Subcutaneous abdominal adipose tissue (tissue), 5 donors: ENCODE measurements around the gene RBMS1.

Experiments used
- H3K27ac ChIP-seq: one replicate; pipeline ENCODE4 v1.7.0; 2013; ENCODE audit warnings: low read depth, mild to moderate bottlenecking, inconsistent platforms, low read length, moderate library complexity
- H3K27me3 ChIP-seq, 5 donors: one replicate each; pipeline ENCODE4 v1.7.0; 2013; ENCODE audit warnings: low read length in 5 of 5, inconsistent platforms in 1 of 5; ENCODE audit not compliant: control insufficient read depth in 5 of 5, insufficient read depth in 4 of 5
- H3K36me3 ChIP-seq, 5 donors: one replicate each; pipeline ENCODE4 v1.7.0; 2013; ENCODE audit warnings: low read length in 5 of 5; ENCODE audit not compliant: control insufficient read depth in 5 of 5, insufficient read depth in 5 of 5
- H3K4me1 ChIP-seq, 5 donors: one replicate each; pipeline ENCODE4 v1.7.0; 2013; ENCODE audit warnings: low read length in 5 of 5, mild to moderate bottlenecking in 3 of 5, moderate library complexity in 1 of 5; ENCODE audit not compliant: control insufficient read depth in 5 of 5, insufficient read depth in 5 of 5
- H3K4me3 ChIP-seq, 5 donors: one replicate each; pipeline ENCODE4 v1.7.0; 2013; ENCODE audit warnings: low read length in 5 of 5, low read depth in 1 of 5
- H3K9ac ChIP-seq, 5 donors: one replicate each; pipeline ENCODE4 v1.7.0; 2013; ENCODE audit warnings: low read length in 5 of 5, mild to moderate bottlenecking in 4 of 5, moderate library complexity in 3 of 5
- H3K9me3 ChIP-seq, 5 donors: one replicate each; pipeline ENCODE4 v1.7.0; 2013; ENCODE audit warnings: low read length in 5 of 5; ENCODE audit not compliant: control insufficient read depth in 5 of 5
- donor health status: healthy.
- donor health status: healthy.
- donor health status: healthy.
- donor health status: healthy.
- donor health status: healthy.

RBMS1 gene

DNA sequence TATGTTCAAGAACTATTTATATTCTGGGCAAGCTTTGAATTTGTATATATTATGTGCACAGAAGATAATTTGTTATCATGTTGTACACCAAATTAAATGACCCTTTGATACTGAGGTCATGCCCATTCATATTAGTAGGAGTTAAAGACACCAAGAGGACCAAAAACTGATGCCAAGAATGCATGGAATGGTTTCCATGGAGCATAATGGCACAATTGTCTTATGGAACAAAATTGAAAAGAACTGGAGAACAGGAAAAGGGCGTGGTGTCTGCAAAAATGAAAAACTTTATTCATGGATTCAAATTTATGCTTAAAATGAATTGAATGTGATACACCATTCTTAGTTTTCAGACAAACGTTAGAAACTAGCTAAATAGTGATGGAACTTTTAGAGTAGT is 24.1 kb upstream of the RBMS1 start:
- Histone ChIP-seq H3K9me3 (no peaks in the 10 kb centered on the region), H3K27ac (no peak overlapping the region), H3K27me3 (no peaks in the 10 kb centered on the region), H3K4me3 (no peak overlapping the region), H3K36me3 (no peaks in the 10 kb centered on the region), H3K9ac (no peak overlapping the region), H3K4me1 (peaks cover 0 to 6% (median 0%) of the 10 kb centered on the region in 5 donors)

- H3K27ac ChIP-seq: no peak overlapping the region
- no peak overlapping the region for H3K4me3 ChIP-seq
- H3K27me3 ChIP-seq: no peaks in the 10 kb centered on the region
- H3K4me1 ChIP-seq: peaks cover 0 to 6% (median 0%) of the 10 kb centered on the region in 5 donors
- H3K9ac ChIP-seq: no peak overlapping the region
- H3K9me3 ChIP-seq: no peaks in the 10 kb centered on the region
- H3K36me3 ChIP-seq: no peaks in the 10 kb centered on the region
Observed at GRCh38 chr2:160516547-160517365, 23.1 kb upstream of the RBMS1 start.

DNA sequence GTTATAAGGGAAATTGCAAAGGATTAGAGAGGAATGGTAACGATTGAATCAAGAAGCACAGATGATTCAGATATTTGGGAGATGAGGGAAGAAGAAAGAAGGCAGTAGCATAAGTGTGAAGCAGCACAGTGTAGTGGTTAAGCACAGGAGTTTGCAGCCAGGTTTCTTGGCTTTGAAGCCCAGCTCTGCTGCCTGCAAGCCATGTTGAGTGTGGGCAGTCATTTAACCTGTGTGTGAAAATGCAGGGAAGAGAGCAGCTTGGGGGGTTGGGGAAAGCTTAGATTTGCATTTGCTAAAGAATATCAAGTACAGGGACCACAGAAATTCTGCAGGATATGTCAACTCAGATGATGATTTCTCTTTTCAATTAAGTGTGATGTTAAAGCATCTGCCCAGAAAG is 21.5 kb upstream of the RBMS1 start:
- H3K9me3 ChIP-seq: no peaks in the 10 kb centered on the region
- H3K4me1 ChIP-seq: peaks cover 0 to 9% (median 7%) of the 10 kb centered on the region in 5 donors
- no peak overlapping the region for H3K27ac ChIP-seq
- no peak overlapping the region for H3K9ac ChIP-seq
- H3K27me3 ChIP-seq: no peaks in the 10 kb centered on the region
- no peaks in the 10 kb centered on the region for H3K36me3 ChIP-seq
- no peak overlapping the region for H3K4me3 ChIP-seq

- no peak overlapping the region for H3K4me3 ChIP-seq
- no peak overlapping the region for H3K9ac ChIP-seq
- peaks cover 0 to 9% (median 7%) of the 10 kb centered on the region in 5 donors for H3K4me1 ChIP-seq
- no peaks in the 10 kb centered on the region for H3K9me3 ChIP-seq
- H3K36me3 ChIP-seq: no peaks in the 10 kb centered on the region
- H3K27ac ChIP-seq: no peak overlapping the region
- no peaks in the 10 kb centered on the region for H3K27me3 ChIP-seq
Observed at GRCh38 chr2:160513120-160513519, 19.5 kb upstream of the RBMS1 start.

DNA sequence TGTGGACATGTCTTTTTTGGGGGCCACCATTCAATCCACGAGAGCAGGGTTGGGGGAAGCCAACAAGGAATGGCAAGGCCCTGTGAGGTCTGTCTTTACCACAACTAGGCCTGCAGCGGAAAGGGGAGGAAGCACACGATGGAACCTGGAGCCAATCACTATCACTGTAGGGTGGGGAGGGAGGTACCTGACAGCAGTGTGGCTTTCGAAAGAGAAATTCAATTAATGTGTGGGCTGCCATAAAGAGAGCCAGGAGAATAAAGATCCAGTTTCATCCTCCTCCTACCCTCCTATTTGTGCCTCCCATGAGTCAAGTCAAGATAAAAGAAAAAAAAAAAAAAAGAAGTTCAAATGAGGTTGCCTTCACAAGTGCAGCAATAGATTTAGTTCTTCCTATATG is 18.9 kb upstream of the RBMS1 start:
- Histone ChIP-seq H3K4me3 (no peak overlapping the region), H3K4me1 (peaks cover 0 to 9% (median 7%) of the 10 kb centered on the region in 5 donors), H3K27ac (no peak overlapping the region)

GRCh38 chr2:160510617-160511016 is 17.0 kb upstream of the RBMS1 start:
- Histone ChIP-seq H3K4me3 (no peak overlapping the region), H3K4me1 (peaks cover 0 to 9% (median 7%) of the 10 kb centered on the region in 5 donors), H3K36me3 (no peaks in the 10 kb centered on the region), H3K27me3 (no peaks in the 10 kb centered on the region), H3K27ac (no peak overlapping the region), H3K9ac (no peak overlapping the region), H3K9me3 (no peaks in the 10 kb centered on the region)

More for the DNA sequence above, 18.9 kb upstream of the RBMS1 start:
- Histone ChIP-seq H3K9ac (no peak overlapping the region), H3K36me3 (no peaks in the 10 kb centered on the region), H3K27me3 (no peaks in the 10 kb centered on the region), H3K9me3 (no peaks in the 10 kb centered on the region)

DNA sequence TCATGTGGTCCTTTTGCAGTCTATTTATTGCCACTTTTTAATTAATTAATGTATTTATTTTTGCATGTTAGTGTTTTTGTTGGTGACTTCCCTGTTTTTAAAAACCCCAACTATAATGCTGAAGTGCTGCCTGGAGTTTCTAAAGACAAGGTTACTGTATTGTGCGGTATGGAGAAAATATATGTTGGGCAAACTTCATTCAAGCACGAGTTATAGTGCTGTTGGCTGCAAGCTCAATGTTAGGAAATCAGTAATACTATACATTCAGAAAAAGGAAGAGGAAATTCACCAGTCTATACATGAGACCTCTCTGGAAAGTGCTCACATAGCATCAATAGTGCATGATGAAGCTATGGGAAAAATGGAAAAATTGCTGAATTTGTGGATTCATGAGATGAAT is 15.4 kb upstream of the RBMS1 start:
- Histone ChIP-seq H3K27ac (no peak overlapping the region), H3K27me3 (no peaks in the 10 kb centered on the region), H3K9ac (no peak overlapping the region), H3K36me3 (no peaks in the 10 kb centered on the region), H3K9me3 (no peaks in the 10 kb centered on the region), H3K4me3 (no peak overlapping the region), H3K4me1 (peaks cover 0 to 9% (median 7%) of the 10 kb centered on the region in 5 donors)

- H3K4me1 ChIP-seq: peaks cover 0 to 9% (median 7%) of the 10 kb centered on the region in 5 donors
- H3K36me3 ChIP-seq: no peaks in the 10 kb centered on the region
- H3K27me3 ChIP-seq: no peaks in the 10 kb centered on the region
- no peak overlapping the region for H3K4me3 ChIP-seq
- no peaks in the 10 kb centered on the region for H3K9me3 ChIP-seq
- H3K9ac ChIP-seq: no peak overlapping the region
- H3K27ac ChIP-seq: no peak overlapping the region
Observed at GRCh38 chr2:160507464-160507863, 13.9 kb upstream of the RBMS1 start.

DNA sequence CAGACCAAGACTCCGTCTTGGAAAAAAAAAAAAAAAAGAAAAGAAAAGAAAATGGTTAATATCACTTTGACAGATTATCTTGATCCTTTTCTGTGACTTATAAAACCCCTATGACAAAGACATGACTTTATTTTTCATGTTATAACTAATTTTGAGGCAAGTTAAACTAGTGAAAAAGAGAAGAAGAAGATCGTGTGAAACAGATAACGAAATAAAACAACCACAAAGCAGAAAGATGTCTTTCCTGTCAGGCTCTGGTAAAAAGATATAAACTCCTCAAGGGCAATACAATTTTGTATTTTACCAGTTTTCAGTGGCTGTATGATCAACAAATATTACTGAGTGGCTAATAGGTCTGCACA is 13.4 kb upstream of the RBMS1 start:
- H3K9me3 ChIP-seq: no peaks in the 10 kb centered on the region
- peaks cover 0 to 9% (median 7%) of the 10 kb centered on the region in 5 donors for H3K4me1 ChIP-seq
- H3K27me3 ChIP-seq: no peaks in the 10 kb centered on the region
- no peak overlapping the region for H3K27ac ChIP-seq
- no peaks in the 10 kb centered on the region for H3K36me3 ChIP-seq
- no peak overlapping the region for H3K9ac ChIP-seq
- no peak overlapping the region for H3K4me3 ChIP-seq

DNA sequence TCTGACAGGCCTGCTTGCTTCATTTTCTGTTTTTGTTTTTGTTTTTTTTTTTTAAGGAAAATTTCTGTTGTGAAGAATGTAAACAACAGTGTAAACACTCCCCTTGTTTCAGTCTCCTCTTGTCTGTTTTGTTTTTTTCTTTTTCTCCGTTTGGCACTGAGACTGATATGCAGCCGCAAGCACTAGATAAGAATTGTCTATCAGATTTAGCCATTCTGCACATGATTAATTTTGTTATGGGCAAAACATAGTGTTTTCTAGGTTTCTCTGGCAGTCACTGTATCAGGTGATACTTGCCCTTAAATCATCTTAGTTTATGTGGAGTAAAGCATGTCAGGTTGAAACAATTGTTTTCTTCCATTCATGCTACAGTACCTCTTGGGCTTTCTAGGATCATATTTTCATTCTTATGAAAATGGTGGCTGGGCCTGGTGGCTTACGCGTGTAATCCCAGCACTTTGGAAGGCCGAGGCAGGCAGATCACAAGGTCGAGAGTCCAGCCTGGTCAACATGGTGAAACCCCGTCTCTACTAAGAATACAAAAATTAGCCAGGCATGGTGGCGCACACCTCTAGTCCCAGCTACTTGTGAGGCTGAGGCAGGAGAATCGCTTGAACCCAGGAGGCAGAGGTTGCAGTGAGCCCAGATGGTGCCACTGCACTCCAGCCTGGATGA is 12.9 kb upstream of the RBMS1 start:
- H3K4me3 ChIP-seq: no peak overlapping the region
- H3K9me3 ChIP-seq: no peaks in the 10 kb centered on the region
- H3K27ac ChIP-seq: no peak overlapping the region
- H3K36me3 ChIP-seq: no peaks in the 10 kb centered on the region
- peaks cover 0 to 9% (median 7%) of the 10 kb centered on the region in 5 donors for H3K4me1 ChIP-seq
- H3K9ac ChIP-seq: no peak overlapping the region
- H3K27me3 ChIP-seq: no peaks in the 10 kb centered on the region
